ENCODE measurements around the gene MRPS26.

DNA sequence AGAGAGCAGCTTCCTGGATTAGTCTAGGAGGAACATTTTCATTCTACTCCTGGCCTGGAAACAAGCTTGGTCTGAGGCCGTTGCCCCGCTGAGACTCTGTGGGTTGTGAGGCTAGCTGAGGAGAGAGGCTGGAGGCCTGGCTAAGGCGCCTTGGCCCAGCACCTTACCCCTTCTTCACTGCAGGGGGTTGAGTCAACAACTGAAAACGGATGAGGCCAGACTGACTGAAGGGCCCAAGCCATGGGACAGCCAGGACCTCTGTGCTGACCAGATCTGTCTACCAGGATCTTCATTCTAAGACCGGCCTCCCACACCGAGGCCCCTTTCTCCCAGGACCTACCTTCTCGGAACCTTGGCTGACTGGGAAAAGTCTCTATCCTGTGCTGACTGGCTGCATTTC is 42.2 kb downstream of the MRPS26 start:
- no peak for TF ChIP-seq EZH2 (IDR thresholded peaks at IDR 0.05; ENCODE audit: low read length, unreplicated experiment)
- TF ChIP-seq, protein P1, sequence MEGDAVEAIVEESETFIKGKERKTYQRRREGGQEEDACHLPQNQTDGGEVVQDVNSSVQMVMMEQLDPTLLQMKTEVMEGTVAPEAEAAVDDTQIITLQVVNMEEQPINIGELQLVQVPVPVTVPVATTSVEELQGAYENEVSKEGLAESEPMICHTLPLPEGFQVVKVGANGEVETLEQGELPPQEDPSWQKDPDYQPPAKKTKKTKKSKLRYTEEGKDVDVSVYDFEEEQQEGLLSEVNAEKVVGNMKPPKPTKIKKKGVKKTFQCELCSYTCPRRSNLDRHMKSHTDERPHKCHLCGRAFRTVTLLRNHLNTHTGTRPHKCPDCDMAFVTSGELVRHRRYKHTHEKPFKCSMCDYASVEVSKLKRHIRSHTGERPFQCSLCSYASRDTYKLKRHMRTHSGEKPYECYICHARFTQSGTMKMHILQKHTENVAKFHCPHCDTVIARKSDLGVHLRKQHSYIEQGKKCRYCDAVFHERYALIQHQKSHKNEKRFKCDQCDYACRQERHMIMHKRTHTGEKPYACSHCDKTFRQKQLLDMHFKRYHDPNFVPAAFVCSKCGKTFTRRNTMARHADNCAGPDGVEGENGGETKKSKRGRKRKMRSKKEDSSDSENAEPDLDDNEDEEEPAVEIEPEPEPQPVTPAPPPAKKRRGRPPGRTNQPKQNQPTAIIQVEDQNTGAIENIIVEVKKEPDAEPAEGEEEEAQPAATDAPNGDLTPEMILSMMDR (conservative IDR thresholded peaks at IDR 0.05; ENCODE audit: low read depth, low read length) = no peak

Measured in PC-3 (cell line).